Caco-2 (cell line): ENCODE results near the gene TOMM34. TPM values are rescaled to one million over a fixed set of nuclear protein-coding genes. Genes with fewer than 3 reads are reported as not detected.

Experiments
- BruUV-seq: library from RNA; stranded (reverse); fragments of 400-500 nt; replicated peaks from 2 replicates; lab custom pipeline; 2021; lab: Mats Ljungman, UMichigan
- CTCF ChIA-PET: fragments of 300-600 bp; sonication (Branson Sonifier 250); formaldehyde crosslinking; loops from one replicate; lab custom pipeline; 2022; ENCODE audit warnings: antibody characterized with exemption; lab: Charles Lee
- POLR2A ChIA-PET: fragments of 300-600 bp; sonication (Branson Sonifier 250); formaldehyde crosslinking; loops from one replicate; lab custom pipeline; 2022; ENCODE audit warnings: antibody characterized with exemption; lab: Charles Lee
- DNase-seq, 2 experiments: peaks; one replicate each; pipeline versions ENCODE4 v3.0.0 to v3.0.0-alpha.2; 2020 to 2022
- H3K27me3 ChIP-seq: replicated peaks from 2 replicates; pipeline ENCODE4 v1.6.0; 2011; ENCODE audit warnings: low read length; ENCODE audit not compliant: control insufficient read depth, insufficient read depth
- H3K36me3 ChIP-seq: 2 replicates; pipeline ENCODE4 v1.5.1; 2011; ENCODE audit warnings: low read length; ENCODE audit not compliant: control insufficient read depth, insufficient read depth
- H3K4me1 ChIP-seq: fragments of 250-450 bp; sonication (Bioruptor Pico); 2 replicates; pipeline ENCODE4 v1.5.1; 2020; ENCODE audit warnings: mild to moderate bottlenecking
- H3K4me3 ChIP-seq: 2 replicates; pipeline ENCODE4 v1.5.1; 2011; ENCODE audit warnings: low read depth, mild to moderate bottlenecking, control low read depth, low read length
- H3K9me3 ChIP-seq: fragments of 250-450 bp; sonication (Bioruptor Pico); 2 replicates; pipeline ENCODE4 v1.5.1; 2020; ENCODE audit warnings: mild to moderate bottlenecking, moderate library complexity
- H3K27ac Mint-ChIP-seq: one replicate; pipeline ENCODE4 v1.8.0; 2022; ENCODE audit warnings: mixed read lengths; ENCODE audit not compliant: unreplicated experiment
- H3K27me3 Mint-ChIP-seq: one replicate; pipeline ENCODE4 v1.8.0; 2022; ENCODE audit warnings: mixed read lengths; ENCODE audit not compliant: insufficient read depth, unreplicated experiment
- H3K36me3 Mint-ChIP-seq: one replicate; pipeline ENCODE4 v1.8.0; 2022; ENCODE audit warnings: mild to moderate bottlenecking, mixed read lengths; ENCODE audit not compliant: insufficient read depth, unreplicated experiment
- H3K4me1 Mint-ChIP-seq: one replicate; pipeline ENCODE4 v1.8.0; 2022; ENCODE audit warnings: low read depth, mixed read lengths; ENCODE audit not compliant: unreplicated experiment
- H3K4me3 Mint-ChIP-seq: one replicate; pipeline ENCODE4 v1.8.0; 2022; ENCODE audit warnings: mild to moderate bottlenecking, moderate library complexity, mixed read lengths; ENCODE audit not compliant: unreplicated experiment
- H3K9me3 Mint-ChIP-seq: one replicate; pipeline ENCODE4 v1.8.0; 2022; ENCODE audit warnings: mixed read lengths; ENCODE audit not compliant: unreplicated experiment
- CTCF ChIP-seq, 2 experiments: fragments of 200-600 bp in 1 of 2; IDR thresholded peaks; 1 replicate in 1 of 2; 2 replicates in 1 of 2; pipeline versions ENCODE4 v1.5.1 to v1.8.0; 2011 to 2022; ENCODE audit warnings: antibody characterized with exemption in 1 of 2, control low read depth in 1 of 2, inconsistent platforms in 1 of 2, low read depth in 1 of 2, low read length in 1 of 2, mild to moderate bottlenecking in 1 of 2, moderate library complexity in 1 of 2; ENCODE audit not compliant: insufficient read depth in 1 of 2, severe bottlenecking in 1 of 2, unreplicated experiment in 1 of 2
- intact Hi-C: fragments of 100-400 bp; cut with micrococcal nuclease; formaldehyde crosslinking; loops from one replicate; pipeline ENCODE4 v1.10.0; 2022; ENCODE audit not compliant: unreplicated experiment
- total RNA-seq: library from RNA; stranded (reverse); gene quantifications from 2 replicates; pipeline ENCODE4 v1.2.3, GENCODE V29; 2022

Gene TOMM34
- total RNA-seq, 1 experiment from 2014 or later = 139 TPM

- Histone ChIP-seq H3K9me3 (no peaks in the 10 kb centered on the region), H3K4me3 (no peak overlapping the region), H3K4me1 (no peaks in the 10 kb centered on the region), H3K36me3 (peaks cover 1% of the 10 kb centered on the region; the same call in 1 of the 2 replicates), H3K27me3 (no peaks in the 10 kb centered on the region)
- Mint-ChIP-seq H3K36me3 (peaks cover 75% of the 10 kb centered on the region), H3K9me3 (no peaks in the 10 kb centered on the region), H3K27me3 (no peaks in the 10 kb centered on the region), H3K27ac (no peak overlapping the region), H3K4me1 (no peaks in the 10 kb centered on the region), H3K4me3 (no peak overlapping the region)
- TF ChIP-seq CTCF (IDR thresholded peaks at IDR 0.05; ENCODE audit: insufficient read depth in 1 of 2, low read depth in 1 of 2, low read length in 1 of 2, severe bottlenecking in 1 of 2, unreplicated experiment in 1 of 2) = no peak
- CTCF ChIA-PET = interaction anchor here (0.5 kb wide), 1 partner anchor 1757 kb away, joined by 4 read pairs; no protein-coding TSS in a partner anchor
- intact Hi-C loops = no loop called here
- no TSS peak for BruUV-seq
- POLR2A ChIA-PET = no interaction called here
- DNase-seq = no peak
These were observed 27.3 kb downstream of the TOMM34 start for GRCh38 chr20:44932916-44933315.

- H3K27ac Mint-ChIP-seq = no peak overlapping the region
- no peak overlapping the region for H3K4me3 Mint-ChIP-seq
- peaks cover 1% of the 10 kb centered on the region; the same call in 1 of the 2 replicates for H3K36me3 ChIP-seq
- peaks cover 66% of the 10 kb centered on the region for H3K36me3 Mint-ChIP-seq
- BruUV-seq = TSS peak; percentile 48
- POLR2A ChIA-PET = no interaction called here
- no peaks in the 10 kb centered on the region for H3K4me1 Mint-ChIP-seq
- no peaks in the 10 kb centered on the region for H3K9me3 Mint-ChIP-seq
- TF ChIP-seq CTCF (IDR thresholded peaks at IDR 0.05; ENCODE audit: insufficient read depth in 1 of 2, low read depth in 1 of 2, low read length in 1 of 2, severe bottlenecking in 1 of 2, unreplicated experiment in 1 of 2) = no peak
- no peaks in the 10 kb centered on the region for H3K27me3 ChIP-seq
- H3K27me3 Mint-ChIP-seq = no peaks in the 10 kb centered on the region
- no peak overlapping the region for H3K4me3 ChIP-seq
- CTCF ChIA-PET = no interaction called here
- no peak for DNase-seq
- no peaks in the 10 kb centered on the region for H3K9me3 ChIP-seq
- intact Hi-C loops = no loop called here
- no peaks in the 10 kb centered on the region for H3K4me1 ChIP-seq
These were observed 28.3 kb downstream of the TOMM34 start for GRCh38 chr20:44931911-44932310.

GRCh38 chr20:44930517-44931168, 29.6 kb downstream of the TOMM34 start:
- Mint-ChIP-seq H3K27me3 (no peaks in the 10 kb centered on the region), H3K4me1 (no peaks in the 10 kb centered on the region), H3K9me3 (no peaks in the 10 kb centered on the region), H3K36me3 (peaks cover 54% of the 10 kb centered on the region), H3K27ac (no peak overlapping the region), H3K4me3 (no peak overlapping the region)
- Histone ChIP-seq H3K4me3 (no peak overlapping the region), H3K36me3 (peaks cover 1% of the 10 kb centered on the region; the same call in 1 of the 2 replicates), H3K27me3 (no peaks in the 10 kb centered on the region), H3K4me1 (no peaks in the 10 kb centered on the region), H3K9me3 (no peaks in the 10 kb centered on the region)
- intact Hi-C loops = no loop called here
- no peak for DNase-seq
- no peak for TF ChIP-seq CTCF (IDR thresholded peaks at IDR 0.05; ENCODE audit: insufficient read depth in 1 of 2, low read depth in 1 of 2, low read length in 1 of 2, severe bottlenecking in 1 of 2, unreplicated experiment in 1 of 2)
- BruUV-seq = no TSS peak
- POLR2A ChIA-PET = no interaction called here
- CTCF ChIA-PET = no interaction called here
